Measurements from ENCODE around the gene RCAN2.

DNA sequence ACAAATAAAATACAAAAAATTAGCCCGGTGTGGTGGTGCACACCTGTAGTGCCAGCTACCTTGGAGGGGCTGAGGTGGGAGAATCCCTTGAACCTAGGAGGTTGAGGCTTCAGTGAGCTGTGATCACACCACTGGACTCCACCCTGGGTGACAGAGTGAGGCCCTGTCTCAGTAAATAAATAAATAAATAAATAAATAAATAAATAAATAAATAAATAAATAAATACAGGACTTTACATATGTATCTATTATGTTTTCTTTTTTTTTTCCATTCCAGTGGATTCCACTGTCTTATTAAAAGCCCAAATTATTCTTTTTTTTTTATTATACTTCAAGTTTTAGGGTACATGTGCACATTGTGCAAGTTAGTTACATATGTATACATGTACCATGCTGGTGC, 279.3 kb downstream of the RCAN2 start:
- TF ChIP-seq CTCF (IDR thresholded peaks at IDR 0.05) (no peak), POLR2A (IDR thresholded peaks at IDR 0.05) (no peak)

Measured in adrenal gland (tissue), 5 donors.